Gastroesophageal sphincter (tissue), 4 donors: Measurements from ENCODE around the gene LIPA. TPM values are rescaled to one million over a fixed set of nuclear protein-coding genes. Genes with fewer than 3 reads are reported as not detected.

ENCODE experiments used
- ATAC-seq: fragments of 150-250 bp; one replicate; pipeline ENCODE4 v1.9.1; 2016; ENCODE audit warnings: mild to moderate bottlenecking, moderate library complexity
- H3K27ac ChIP-seq, 4 donors: fragments of 200-600 bp; sonication (generic) in 3 of 4; 1 replicate in 3 of 4; 2 replicates in 1 of 4; pipeline ENCODE4 v1.5.1; 2016 to 2019
- H3K27me3 ChIP-seq: fragments of 200-600 bp; sonication (generic); one replicate; pipeline ENCODE4 v1.5.1; 2019
- H3K36me3 ChIP-seq, 2 donors: fragments of 200-600 bp; sonication (generic); one replicate each; pipeline ENCODE4 v1.5.1; 2019; ENCODE audit warnings: control low read depth in 1 of 2
- H3K4me1 ChIP-seq, 3 donors: fragments of 200-600 bp; sonication (generic); 1 replicate in 2 of 3; 2 replicates in 1 of 3; pipeline ENCODE4 v1.5.1; 2016 to 2019; ENCODE audit warnings: control low read depth in 2 of 3
- H3K4me3 ChIP-seq, 2 donors: fragments of 200-600 bp; sonication (generic); one replicate each; pipeline ENCODE4 v1.5.1; 2019; ENCODE audit warnings: mild to moderate bottlenecking in 1 of 2, moderate library complexity in 1 of 2
- H3K9me3 ChIP-seq, 3 donors: fragments of 200-600 bp; sonication (generic); one replicate each; pipeline ENCODE4 v1.5.1; 2017 to 2019; ENCODE audit warnings: control low read depth in 2 of 3
- EP300 ChIP-seq: sonication (generic); formaldehyde crosslinking; IDR thresholded peaks from one replicate; pipeline ENCODE4 v1.6.1; 2017; ENCODE audit warnings: antibody characterized with exemption, mild to moderate bottlenecking
- POLR2A ChIP-seq, 2 donors: fragments of 450-650 bp; IDR thresholded peaks; one replicate each; pipeline ENCODE4 v1.6.1; 2017; ENCODE audit warnings: antibody characterized with exemption in 2 of 2, mild to moderate bottlenecking in 2 of 2, moderate library complexity in 1 of 2
- POLR2AphosphoS5 ChIP-seq: sonication (generic); formaldehyde crosslinking; IDR thresholded peaks from one replicate; pipeline ENCODE4 v1.6.1; 2017; ENCODE audit warnings: antibody characterized with exemption
- WGBS, 2 donors: methylation state at CpG; one replicate each; pipeline ENCODE4 v1.1.5; 2018; ENCODE audit warnings: low coverage in 1 of 2; 5-methylcytosine and 5-hydroxymethylcytosine counted together
- total RNA-seq, 4 donors: library from RNA; depleted of rRNA; stranded (reverse); fragments of >200 nt; gene quantifications; one replicate each; pipeline ENCODE4 v1.1.0, GENCODE V29; 2016
- TF ChIP-seq, protein P1 (sequence below), 4 experiments: fragments of 200-600 bp in 2 of 4; fragments of 450-650 bp in 2 of 4; sonication (generic) in 1 of 4; IDR thresholded peaks; one replicate each; pipeline ENCODE4 v1.5.1; 2017 to 2019; ENCODE audit warnings: antibody characterized with exemption in 4 of 4, mild to moderate bottlenecking in 2 of 4, moderate library complexity in 2 of 4

The LIPA gene
- total RNA-seq, 4 donors from 2014 or later = 15.7 to 46.0 (median 22.3) TPM

DNA sequence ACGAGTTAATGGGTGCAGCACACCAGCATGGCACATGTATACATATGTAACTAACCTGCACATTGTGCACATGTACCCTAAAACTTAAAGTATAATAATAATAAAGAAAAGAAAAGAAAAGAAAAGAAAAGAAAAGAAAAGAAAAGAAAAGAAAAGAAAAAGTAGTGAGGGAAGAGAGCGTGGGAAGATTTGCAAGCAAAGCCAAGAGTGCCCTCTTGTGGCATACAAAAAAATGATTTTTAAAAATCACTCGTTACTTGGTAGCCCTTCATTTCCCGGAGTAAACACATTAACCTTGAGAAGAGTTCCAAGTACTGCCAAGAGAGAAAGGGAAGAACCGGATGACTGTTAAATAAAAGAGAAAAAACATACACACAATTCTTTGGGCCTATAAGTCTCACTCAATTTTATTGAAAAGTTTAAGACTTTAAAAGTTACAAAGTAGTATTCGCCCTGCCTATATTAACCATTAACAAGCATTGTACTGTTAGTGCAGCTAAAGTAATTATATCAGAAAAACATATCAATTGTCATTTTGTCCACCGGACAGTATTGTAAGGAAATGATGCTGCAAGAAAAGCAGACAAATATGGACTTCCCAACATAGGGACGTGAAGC lies 38.3 kb downstream of the LIPA start:
- TF ChIP-seq, protein P1, sequence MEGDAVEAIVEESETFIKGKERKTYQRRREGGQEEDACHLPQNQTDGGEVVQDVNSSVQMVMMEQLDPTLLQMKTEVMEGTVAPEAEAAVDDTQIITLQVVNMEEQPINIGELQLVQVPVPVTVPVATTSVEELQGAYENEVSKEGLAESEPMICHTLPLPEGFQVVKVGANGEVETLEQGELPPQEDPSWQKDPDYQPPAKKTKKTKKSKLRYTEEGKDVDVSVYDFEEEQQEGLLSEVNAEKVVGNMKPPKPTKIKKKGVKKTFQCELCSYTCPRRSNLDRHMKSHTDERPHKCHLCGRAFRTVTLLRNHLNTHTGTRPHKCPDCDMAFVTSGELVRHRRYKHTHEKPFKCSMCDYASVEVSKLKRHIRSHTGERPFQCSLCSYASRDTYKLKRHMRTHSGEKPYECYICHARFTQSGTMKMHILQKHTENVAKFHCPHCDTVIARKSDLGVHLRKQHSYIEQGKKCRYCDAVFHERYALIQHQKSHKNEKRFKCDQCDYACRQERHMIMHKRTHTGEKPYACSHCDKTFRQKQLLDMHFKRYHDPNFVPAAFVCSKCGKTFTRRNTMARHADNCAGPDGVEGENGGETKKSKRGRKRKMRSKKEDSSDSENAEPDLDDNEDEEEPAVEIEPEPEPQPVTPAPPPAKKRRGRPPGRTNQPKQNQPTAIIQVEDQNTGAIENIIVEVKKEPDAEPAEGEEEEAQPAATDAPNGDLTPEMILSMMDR (IDR thresholded peaks at IDR 0.05) = peak; percentile 60 to 79 (median 76)
- TF ChIP-seq POLR2A (IDR thresholded peaks at IDR 0.05) (no peak), POLR2AphosphoS5 (no peak)
- Histone ChIP-seq H3K9me3 (no peaks in the 10 kb centered on the region), H3K27me3 (no peaks in the 10 kb centered on the region), H3K4me1 (peaks cover 5 to 23% (median 5%) of the 10 kb centered on the region in 3 donors), H3K4me3 (no peak overlapping the region), H3K36me3 (peaks cover 0 to 19% of the 10 kb centered on the region in 2 donors), H3K27ac (no peak overlapping the region)
- 28 to 32% methylated on average over 7 to 8 of the region's 8 CpGs for WGBS, 2 donors
- ATAC-seq = peak; percentile 35

DNA sequence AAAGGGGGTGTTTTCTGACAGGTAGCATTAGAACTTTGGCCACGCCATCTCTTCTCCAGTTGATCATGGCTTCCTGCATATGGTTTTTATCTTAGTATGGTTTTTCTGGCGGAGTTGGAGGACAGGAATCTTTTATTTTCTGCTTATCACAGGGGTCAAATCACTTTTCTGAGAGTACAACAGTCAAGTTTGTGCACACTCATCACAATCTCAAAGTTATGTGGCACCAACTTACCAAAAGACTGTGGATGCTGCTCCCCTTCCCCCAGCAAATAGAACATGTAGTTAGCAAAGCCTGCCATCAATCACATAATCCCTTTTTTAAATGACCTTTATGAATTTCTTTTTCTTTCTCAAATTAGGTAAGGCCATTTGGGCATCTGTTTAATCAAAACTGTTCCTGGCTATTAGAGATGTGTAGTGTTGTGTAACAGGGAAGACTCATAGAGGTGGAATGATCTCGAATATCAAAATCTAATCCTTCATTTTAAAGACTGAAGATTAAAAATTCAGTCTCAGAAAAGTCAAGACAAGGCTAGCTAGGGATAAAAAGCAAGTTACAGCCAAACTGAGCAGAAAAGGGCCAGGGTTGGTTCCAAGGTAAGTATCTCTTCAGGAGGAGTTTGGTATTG lies 40.7 kb downstream of the LIPA start:
- Histone ChIP-seq H3K4me3 (no peak overlapping the region), H3K27me3 (no peaks in the 10 kb centered on the region), H3K9me3 (no peaks in the 10 kb centered on the region), H3K36me3 (peaks cover 0 to 19% of the 10 kb centered on the region in 2 donors), H3K4me1 (peaks cover 0 to 29% (median 11%) of the 10 kb centered on the region in 3 donors), H3K27ac (no peak overlapping the region)
- ATAC-seq = no peak
- no peak for TF ChIP-seq POLR2A (IDR thresholded peaks at IDR 0.05)
- no peak for TF ChIP-seq EP300
- TF ChIP-seq, protein P1 (IDR thresholded peaks at IDR 0.05) = no peak
- no peak for TF ChIP-seq POLR2AphosphoS5
- 85 to 100% methylated on average over 1 to 3 of the region's 3 CpGs for WGBS, 2 donors

DNA sequence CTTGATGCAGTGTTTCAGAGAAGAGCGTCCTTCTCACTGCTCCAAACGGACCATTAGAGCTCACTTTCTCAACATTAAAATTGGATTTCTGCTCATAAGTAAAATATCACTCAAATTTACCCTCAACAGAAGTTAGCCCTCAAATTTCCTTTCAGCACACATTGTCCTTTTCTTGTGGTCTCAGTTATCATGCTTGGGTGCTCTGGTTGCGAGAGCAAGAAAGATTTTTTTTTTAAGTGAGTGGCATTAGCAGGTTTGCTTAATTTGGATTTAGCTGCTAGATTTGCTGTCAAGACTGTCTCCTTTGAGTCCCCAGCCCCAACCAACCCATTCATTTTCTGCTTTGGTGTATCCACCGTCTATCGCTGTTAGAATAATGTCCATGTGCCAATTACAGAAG lies 41.9 kb downstream of the LIPA start:
- Histone ChIP-seq H3K9me3 (no peaks in the 10 kb centered on the region), H3K4me1 (peaks cover 0 to 29% (median 11%) of the 10 kb centered on the region in 3 donors), H3K27ac (no peak overlapping the region), H3K27me3 (no peaks in the 10 kb centered on the region), H3K4me3 (no peak overlapping the region), H3K36me3 (peaks cover 0 to 8% of the 10 kb centered on the region in 2 donors)
- TF ChIP-seq, protein P1 (IDR thresholded peaks at IDR 0.05) = no peak
- no peak for TF ChIP-seq POLR2A (IDR thresholded peaks at IDR 0.05)
- no peak for TF ChIP-seq POLR2AphosphoS5
- TF ChIP-seq EP300 = no peak
- WGBS, 2 donors = 93 to 95% methylated on average over 5 of the region's 5 CpGs
- no peak for ATAC-seq

DNA sequence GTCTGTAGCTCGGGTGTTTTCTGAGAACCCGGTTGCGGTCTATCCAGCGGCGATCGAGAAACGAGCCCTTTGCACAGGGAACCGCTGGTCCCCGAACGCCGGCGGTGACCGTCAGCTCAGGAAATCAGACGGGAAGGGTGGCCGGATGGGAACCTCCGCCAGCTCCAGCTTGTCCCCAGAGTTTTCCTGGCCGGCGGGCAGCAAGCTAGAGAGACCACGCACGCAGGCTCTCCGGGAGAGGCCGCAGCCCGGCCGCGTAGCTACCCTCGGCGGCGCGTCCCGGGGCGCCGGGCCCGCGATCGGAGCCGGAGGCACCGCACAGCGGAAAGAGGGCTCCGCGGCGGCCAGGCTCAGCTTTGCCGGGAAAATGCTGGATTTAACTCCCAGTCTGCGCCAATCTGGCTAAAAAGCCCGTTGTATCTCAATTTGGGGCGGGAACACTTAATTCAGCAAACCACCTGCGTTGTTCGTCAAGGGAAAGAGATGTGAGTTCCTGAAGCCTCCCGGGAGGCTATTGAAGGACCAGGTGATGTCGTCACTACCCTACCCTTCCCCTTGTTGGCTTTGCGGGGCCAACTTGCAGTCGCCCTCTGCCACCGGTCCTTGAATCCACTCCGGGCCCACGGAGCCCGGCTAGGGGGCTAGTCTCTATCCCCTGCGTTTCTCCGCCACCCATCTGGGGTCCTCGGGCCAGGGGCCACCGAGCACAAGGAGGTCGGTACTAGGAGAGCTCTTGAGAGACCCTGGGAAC lies 43.6 kb downstream of the LIPA start:
- no peaks in the 10 kb centered on the region for H3K27me3 ChIP-seq
- peak; percentile 60 for ATAC-seq
- H3K27ac ChIP-seq = peak overlapping the region; percentile 4 to 83 (median 72)
- H3K36me3 ChIP-seq = no peaks in the 10 kb centered on the region
- peaks cover 0 to 23% (median 11%) of the 10 kb centered on the region in 3 donors for H3K4me1 ChIP-seq
- TF ChIP-seq, protein P1 (IDR thresholded peaks at IDR 0.05) = no peak
- TF ChIP-seq POLR2A (IDR thresholded peaks at IDR 0.05) = peak in 1 of 2 donors; percentile 14
- peak; percentile 20 for TF ChIP-seq POLR2AphosphoS5
- TF ChIP-seq EP300 = no peak
- H3K4me3 ChIP-seq = peak overlapping the region; percentile 32 to 58
- WGBS, 2 donors = 60% methylated on average over 1 of the region's 60 CpGs; no CpG with 5 or more reads in 1 of the 2 donors
- no peaks in the 10 kb centered on the region for H3K9me3 ChIP-seq
